HEK293 (cell line): Measurements from ENCODE around the gene C9orf78.

Source experiments
- CTCF ChIA-PET: fragments of 350-600 bp; formaldehyde crosslinking; extraction: SDS; loops from one replicate; lab custom pipeline; 2021; ENCODE audit warnings: antibody characterized with exemption; lab: Yijun Ruan, JAX
- POLR2A ChIA-PET: fragments of 300-600 bp; formaldehyde crosslinking; extraction: SDS; loops from one replicate; lab custom pipeline; 2020; ENCODE audit warnings: antibody characterized with exemption, inconsistent platforms; lab: Yijun Ruan, JAX
- H3K27ac ChIP-seq: fragments of 200-500 bp; sonication (Bioruptor generic); 2 replicates; pipeline ENCODE4 v1.5.1; 2014; ENCODE audit warnings: low read depth, low read length, control low read depth, inconsistent platforms; ENCODE audit errors: extremely low read depth
- H3K36me3 ChIP-seq, 2 experiments: fragments of 200-500 bp in 1 of 2; sonication (Bioruptor generic) in 1 of 2; 1 replicate in 1 of 2; 2 replicates in 1 of 2; pipeline ENCODE4 v1.5.1; 2014 to 2017; ENCODE audit warnings: inconsistent platforms in 2 of 2, low read length in 2 of 2; ENCODE audit not compliant: control insufficient read depth in 2 of 2, insufficient read depth in 1 of 2
- H3K4me1 ChIP-seq: fragments of 200-500 bp; sonication (Bioruptor generic); 2 replicates; pipeline ENCODE4 v1.5.1; 2014; ENCODE audit warnings: mild to moderate bottlenecking, low read length, inconsistent platforms; ENCODE audit not compliant: control insufficient read depth, insufficient read depth
- H3K4me3 ChIP-seq: 2 replicates; pipeline ENCODE4 v1.5.1; 2011; ENCODE audit warnings: low read depth, mild to moderate bottlenecking, control low read depth, low read length, moderate library complexity
- H3K9me3 ChIP-seq: fragments of 200-500 bp; sonication (Bioruptor generic); 2 replicates; pipeline ENCODE4 v1.5.1; 2014; ENCODE audit warnings: low read depth, low read length, inconsistent platforms; ENCODE audit not compliant: control insufficient read depth, insufficient read depth
- BCL6B ChIP-seq: fragments of 450-650 bp; formaldehyde crosslinking; IDR thresholded peaks from 2 replicates; pipeline ENCODE4 v1.5.1; 2017; ENCODE audit warnings: missing biosample characterization, missing genetic modification characterization
- EGR2 ChIP-seq: fragments of 450-650 bp; formaldehyde crosslinking; IDR thresholded peaks from 2 replicates; pipeline ENCODE4 v1.5.1; 2016; ENCODE audit warnings: low read depth, missing biosample characterization, missing genetic modification characterization
- FEZF1 ChIP-seq: fragments of 450-650 bp; formaldehyde crosslinking; IDR thresholded peaks from 2 replicates; pipeline ENCODE4 v1.5.1; 2016; ENCODE audit warnings: missing biosample characterization, missing genetic modification characterization
- GLIS1 ChIP-seq: fragments of 450-650 bp; formaldehyde crosslinking; IDR thresholded peaks from 2 replicates; pipeline ENCODE4 v1.5.1; 2016; ENCODE audit warnings: missing biosample characterization, missing genetic modification characterization
- KLF1 ChIP-seq: fragments of 450-650 bp; formaldehyde crosslinking; IDR thresholded peaks from 2 replicates; pipeline ENCODE4 v1.5.1; 2016; ENCODE audit warnings: missing biosample characterization, missing genetic modification characterization
- KLF16 ChIP-seq: fragments of 450-650 bp; formaldehyde crosslinking; IDR thresholded peaks from 2 replicates; pipeline ENCODE4 v1.5.1; 2017; ENCODE audit warnings: missing biosample characterization, missing genetic modification characterization
- KLF7 ChIP-seq: fragments of 450-650 bp; formaldehyde crosslinking; IDR thresholded peaks from 2 replicates; pipeline ENCODE4 v1.5.1; 2016; ENCODE audit warnings: missing biosample characterization, missing genetic modification characterization, borderline replicate concordance
- PBX3 ChIP-seq: sonication (generic); formaldehyde crosslinking; IDR thresholded peaks from 2 replicates; pipeline ENCODE4 v1.8.1; 2022; ENCODE audit warnings: mild to moderate bottlenecking, moderate library complexity, missing genetic modification reagents
- SCRT2 ChIP-seq: fragments of 450-650 bp; formaldehyde crosslinking; IDR thresholded peaks from 2 replicates; pipeline ENCODE4 v1.5.1; 2016; ENCODE audit warnings: missing biosample characterization, missing genetic modification characterization
- TRIM28 ChIP-seq: IDR thresholded peaks from 2 replicates; pipeline ENCODE4 v1.6.1; 2011; ENCODE audit warnings: low read length, control low read depth, borderline replicate concordance
- ZFHX2 ChIP-seq: fragments of 450-650 bp; formaldehyde crosslinking; conservative IDR thresholded peaks from 2 replicates; pipeline ENCODE4 v1.5.1; 2016; ENCODE audit warnings: missing biosample characterization, missing genetic modification characterization
- ZNF121 ChIP-seq: fragments of 450-650 bp; formaldehyde crosslinking; IDR thresholded peaks from 2 replicates; pipeline ENCODE4 v1.5.1; 2016; ENCODE audit warnings: missing biosample characterization, missing genetic modification characterization
- ZNF146 ChIP-seq: fragments of 450-650 bp; formaldehyde crosslinking; IDR thresholded peaks from 2 replicates; pipeline ENCODE4 v1.5.1; 2016; ENCODE audit warnings: missing biosample characterization, missing genetic modification characterization
- ZNF16 ChIP-seq: fragments of 450-650 bp; formaldehyde crosslinking; IDR thresholded peaks from 2 replicates; pipeline ENCODE4 v1.5.1; 2016; ENCODE audit warnings: low read depth, missing biosample characterization, missing genetic modification characterization
- ZNF184 ChIP-seq: fragments of 450-650 bp; IDR thresholded peaks from 2 replicates; pipeline ENCODE4 v1.5.1; 2018; ENCODE audit warnings: missing biosample characterization, mild to moderate bottlenecking, missing genetic modification characterization
- ZNF404 ChIP-seq: fragments of 450-650 bp; formaldehyde crosslinking; IDR thresholded peaks from 2 replicates; pipeline ENCODE4 v1.5.1; 2017; ENCODE audit warnings: missing biosample characterization, missing genetic modification characterization
- ZNF48 ChIP-seq: fragments of 450-650 bp; formaldehyde crosslinking; IDR thresholded peaks from 2 replicates; pipeline ENCODE4 v1.5.1; 2016; ENCODE audit warnings: missing biosample characterization, missing genetic modification characterization
- ZNF510 ChIP-seq: fragments of 450-650 bp; formaldehyde crosslinking; IDR thresholded peaks from 2 replicates; pipeline ENCODE4 v1.5.1; 2018; ENCODE audit warnings: mild to moderate bottlenecking, missing genetic modification characterization, missing biosample characterization; ENCODE audit not compliant: insufficient replicate concordance
- ZNF530 ChIP-seq: fragments of 450-650 bp; formaldehyde crosslinking; IDR thresholded peaks from 2 replicates; pipeline ENCODE4 v1.5.1; 2016; ENCODE audit warnings: low read depth, missing biosample characterization, missing genetic modification characterization
- ZNF561 ChIP-seq: fragments of 450-650 bp; IDR thresholded peaks from 2 replicates; pipeline ENCODE4 v1.5.1; 2018; ENCODE audit warnings: missing biosample characterization, missing genetic modification characterization, borderline replicate concordance
- ZNF600 ChIP-seq: fragments of 450-650 bp; formaldehyde crosslinking; IDR thresholded peaks from 2 replicates; pipeline ENCODE4 v1.5.1; 2016; ENCODE audit warnings: missing biosample characterization, missing genetic modification characterization
- ZNF677 ChIP-seq: fragments of 450-650 bp; IDR thresholded peaks from 2 replicates; pipeline ENCODE4 v1.5.0; 2018; ENCODE audit warnings: missing biosample characterization, mild to moderate bottlenecking, missing genetic modification characterization, moderate library complexity
- ZNF692 ChIP-seq: fragments of 450-650 bp; formaldehyde crosslinking; IDR thresholded peaks from 2 replicates; pipeline ENCODE4 v1.5.1; 2016; ENCODE audit warnings: missing biosample characterization, missing genetic modification characterization
- ZNF76 ChIP-seq: fragments of 450-650 bp; formaldehyde crosslinking; IDR thresholded peaks from 2 replicates; pipeline ENCODE4; 2016; ENCODE audit warnings: low read depth, missing biosample characterization, missing genetic modification characterization, borderline replicate concordance
- TF ChIP-seq, protein P1 (sequence below): fragments of 450-650 bp; formaldehyde crosslinking; IDR thresholded peaks from 2 replicates; pipeline ENCODE4 v1.5.1; 2016; ENCODE audit warnings: missing biosample characterization, missing genetic modification characterization
- TF ChIP-seq, protein P2 (sequence below): fragments of 450-650 bp; formaldehyde crosslinking; IDR thresholded peaks from 2 replicates; pipeline ENCODE4 v1.5.1; 2016; ENCODE audit warnings: missing biosample characterization, missing genetic modification characterization, low read depth

C9orf78 gene

GRCh38 chr9:129811967-129812363 is 23.1 kb downstream of the C9orf78 start:
- Histone ChIP-seq H3K27ac (no peak overlapping the region), H3K9me3 (no peaks in the 10 kb centered on the region), H3K4me1 (no peaks in the 10 kb centered on the region), H3K4me3 (no peak overlapping the region), H3K36me3 (peaks cover 9 to 90% of the 10 kb centered on the region in 2 experiments; a peak in 2 of 3 replicates)
- TF ChIP-seq ZNF184 (no peak), ZNF146 (no peak), ZNF510 (tag by site-specific recombination) (no peak), PBX3 (CRISPR knock-in tag) (no peak), BCL6B (tag by site-specific recombination) (peak; percentile 89), ZNF404 (no peak), SCRT2 (tag by site-specific recombination) (no peak), GLIS1 (tag by site-specific recombination) (no peak), ZNF121 (tag by site-specific recombination) (no peak), ZNF677 (tag by site-specific recombination) (no peak), KLF7 (tag by site-specific recombination) (no peak), ZNF530 (tag by site-specific recombination) (no peak), ZNF76 (tag by site-specific recombination) (no peak), ZFHX2 (tag by site-specific recombination) (peak; percentile 38), TRIM28 (no peak), EGR2 (peak; percentile 40), KLF1 (no peak; the same call in 1 of the 2 replicates), ZNF692 (tag by site-specific recombination) (no peak), KLF16 (tag by site-specific recombination) (no peak), ZNF600 (0 out of 2 replicates have a peak, but pooled peaks have one; percentile 16), ZNF48 (tag by site-specific recombination) (no peak), FEZF1 (no peak), ZNF561 (tag by site-specific recombination) (no peak), ZNF16 (tag by site-specific recombination) (no peak)
- TF ChIP-seq, protein P1, sequence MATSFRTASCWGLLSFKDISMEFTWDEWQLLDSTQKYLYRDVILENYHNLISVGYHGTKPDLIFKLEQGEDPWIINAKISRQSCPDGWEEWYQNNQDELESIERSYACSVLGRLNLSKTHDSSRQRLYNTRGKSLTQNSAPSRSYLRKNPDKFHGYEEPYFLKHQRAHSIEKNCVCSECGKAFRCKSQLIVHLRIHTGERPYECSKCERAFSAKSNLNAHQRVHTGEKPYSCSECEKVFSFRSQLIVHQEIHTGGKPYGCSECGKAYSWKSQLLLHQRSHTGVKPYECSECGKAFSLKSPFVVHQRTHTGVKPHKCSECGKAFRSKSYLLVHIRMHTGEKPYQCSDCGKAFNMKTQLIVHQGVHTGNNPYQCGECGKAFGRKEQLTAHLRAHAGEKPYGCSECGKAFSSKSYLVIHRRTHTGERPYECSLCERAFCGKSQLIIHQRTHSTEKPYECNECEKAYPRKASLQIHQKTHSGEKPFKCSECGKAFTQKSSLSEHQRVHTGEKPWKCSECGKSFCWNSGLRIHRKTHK (tag by site-specific recombination), result no peak
- TF ChIP-seq, protein P2, sequence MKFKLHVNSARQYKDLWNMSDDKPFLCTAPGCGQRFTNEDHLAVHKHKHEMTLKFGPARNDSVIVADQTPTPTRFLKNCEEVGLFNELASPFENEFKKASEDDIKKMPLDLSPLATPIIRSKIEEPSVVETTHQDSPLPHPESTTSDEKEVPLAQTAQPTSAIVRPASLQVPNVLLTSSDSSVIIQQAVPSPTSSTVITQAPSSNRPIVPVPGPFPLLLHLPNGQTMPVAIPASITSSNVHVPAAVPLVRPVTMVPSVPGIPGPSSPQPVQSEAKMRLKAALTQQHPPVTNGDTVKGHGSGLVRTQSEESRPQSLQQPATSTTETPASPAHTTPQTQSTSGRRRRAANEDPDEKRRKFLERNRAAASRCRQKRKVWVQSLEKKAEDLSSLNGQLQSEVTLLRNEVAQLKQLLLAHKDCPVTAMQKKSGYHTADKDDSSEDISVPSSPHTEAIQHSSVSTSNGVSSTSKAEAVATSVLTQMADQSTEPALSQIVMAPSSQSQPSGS (tag by site-specific recombination), result no peak
- POLR2A ChIA-PET, result interaction anchor here (0.5 to 3.0 kb wide), 5 partner anchors 8 to 606 kb away, joined by 3 to 12 read pairs (median 6); partner anchors contain the start of genes C9orf78, TOR1A and USP20
- CTCF ChIA-PET, result interaction anchor here (0.6 to 1.4 kb wide), 4 partner anchors 21 to 1115 kb away, joined by 3 to 4 read pairs (median 3); no protein-coding TSS in a partner anchor
